GM12865 (cell line): ENCODE measurements around the gene OR3A3.
"Not testable (repeated sequence)": the region's sequence is repeated elsewhere in the genome, so short reads cannot be mapped to it uniquely, and the experiment has no call there.

ENCODE experiments used
- DNase-seq: peaks from one replicate; pipeline ENCODE4 v3.0.0; 2010; ENCODE audit warnings: low read depth
- H3K4me3 ChIP-seq: 2 replicates; pipeline ENCODE4 v1.5.1; 2011; ENCODE audit warnings: mild to moderate bottlenecking, low read depth, low read length, control low read depth
- TF ChIP-seq, protein P1 (sequence below): IDR thresholded peaks from 2 replicates; pipeline ENCODE4 v1.5.1; 2011; ENCODE audit warnings: low read length, control low read depth, low read depth, inconsistent platforms; ENCODE audit not compliant: insufficient read depth; ENCODE audit errors: missing control alignments

The OR3A3 gene

DNA sequence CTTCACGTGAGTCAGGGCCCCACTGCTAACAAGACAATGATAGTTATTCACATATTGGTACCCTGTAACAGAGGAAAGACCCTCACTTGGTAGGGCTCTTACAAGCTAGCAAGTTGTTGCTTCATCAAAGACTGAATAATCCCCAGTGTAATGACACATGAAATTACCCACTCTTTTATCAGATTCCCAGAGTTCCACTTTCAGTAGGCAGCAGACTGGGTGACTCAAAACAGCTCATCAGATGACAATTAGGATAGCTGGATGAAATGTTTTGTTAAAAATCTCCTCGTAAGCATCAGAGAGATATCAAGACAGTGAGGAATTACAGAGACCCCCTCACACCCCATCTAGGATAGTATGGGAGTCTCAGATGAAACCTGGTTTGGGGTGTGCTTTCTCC, 29.3 kb downstream of the OR3A3 start:
- TF ChIP-seq, protein P1, sequence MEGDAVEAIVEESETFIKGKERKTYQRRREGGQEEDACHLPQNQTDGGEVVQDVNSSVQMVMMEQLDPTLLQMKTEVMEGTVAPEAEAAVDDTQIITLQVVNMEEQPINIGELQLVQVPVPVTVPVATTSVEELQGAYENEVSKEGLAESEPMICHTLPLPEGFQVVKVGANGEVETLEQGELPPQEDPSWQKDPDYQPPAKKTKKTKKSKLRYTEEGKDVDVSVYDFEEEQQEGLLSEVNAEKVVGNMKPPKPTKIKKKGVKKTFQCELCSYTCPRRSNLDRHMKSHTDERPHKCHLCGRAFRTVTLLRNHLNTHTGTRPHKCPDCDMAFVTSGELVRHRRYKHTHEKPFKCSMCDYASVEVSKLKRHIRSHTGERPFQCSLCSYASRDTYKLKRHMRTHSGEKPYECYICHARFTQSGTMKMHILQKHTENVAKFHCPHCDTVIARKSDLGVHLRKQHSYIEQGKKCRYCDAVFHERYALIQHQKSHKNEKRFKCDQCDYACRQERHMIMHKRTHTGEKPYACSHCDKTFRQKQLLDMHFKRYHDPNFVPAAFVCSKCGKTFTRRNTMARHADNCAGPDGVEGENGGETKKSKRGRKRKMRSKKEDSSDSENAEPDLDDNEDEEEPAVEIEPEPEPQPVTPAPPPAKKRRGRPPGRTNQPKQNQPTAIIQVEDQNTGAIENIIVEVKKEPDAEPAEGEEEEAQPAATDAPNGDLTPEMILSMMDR: no peak
- no peak for DNase-seq
- H3K4me3 ChIP-seq: no peak overlapping the region

DNA sequence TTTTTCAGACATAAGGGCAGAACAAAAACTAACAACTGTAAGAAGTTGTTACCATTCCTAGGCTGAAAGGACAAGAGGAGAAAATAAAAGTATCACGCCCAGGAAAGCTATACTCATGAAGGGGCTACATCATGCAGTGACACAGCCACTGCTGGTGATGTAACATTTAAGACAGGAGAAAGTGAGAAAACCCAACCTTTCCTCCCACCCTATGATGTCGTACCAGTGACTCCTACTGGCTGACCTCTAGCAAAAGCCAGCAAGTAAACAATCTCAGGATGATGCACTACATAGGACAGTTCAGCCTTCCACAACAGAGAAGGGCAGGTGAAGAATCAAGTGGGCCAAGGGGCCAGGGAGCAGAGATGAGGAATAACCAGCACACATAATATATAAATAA, 36.5 kb downstream of the OR3A3 start:
- TF ChIP-seq, protein P1: peak; percentile 25
- peak; percentile 31 for DNase-seq
- H3K4me3 ChIP-seq: no peak overlapping the region

DNA sequence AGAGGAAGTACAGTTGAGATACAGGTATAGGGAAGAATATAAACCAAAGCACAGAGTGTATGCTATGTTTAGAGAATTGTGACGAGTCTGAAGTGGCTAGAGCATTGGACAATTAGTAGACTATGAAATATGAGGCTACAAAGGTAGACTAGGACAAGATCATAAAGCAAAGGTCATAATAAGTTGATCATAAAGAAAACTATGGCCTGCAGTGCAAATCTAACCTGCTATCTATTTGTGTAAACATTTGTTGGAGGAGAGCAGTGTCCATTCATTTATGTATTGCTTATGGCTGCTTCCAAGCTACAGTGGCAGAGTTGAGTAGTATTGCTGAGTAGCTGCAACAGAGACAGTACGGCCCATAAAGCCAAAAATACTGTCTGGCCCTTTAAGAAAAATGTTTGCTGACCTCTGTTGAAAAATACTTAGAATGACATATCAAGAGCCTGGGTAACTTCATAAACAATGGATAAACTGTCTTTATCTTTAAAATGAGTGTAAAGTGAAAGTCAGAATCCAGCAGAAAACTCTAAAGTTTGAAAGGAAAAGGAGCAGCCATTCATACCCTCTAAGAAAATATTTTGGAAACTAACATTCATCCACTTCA, 37.0 kb downstream of the OR3A3 start:
- TF ChIP-seq, protein P1: no peak
- no peak overlapping the region for H3K4me3 ChIP-seq
- no peak for DNase-seq

DNA sequence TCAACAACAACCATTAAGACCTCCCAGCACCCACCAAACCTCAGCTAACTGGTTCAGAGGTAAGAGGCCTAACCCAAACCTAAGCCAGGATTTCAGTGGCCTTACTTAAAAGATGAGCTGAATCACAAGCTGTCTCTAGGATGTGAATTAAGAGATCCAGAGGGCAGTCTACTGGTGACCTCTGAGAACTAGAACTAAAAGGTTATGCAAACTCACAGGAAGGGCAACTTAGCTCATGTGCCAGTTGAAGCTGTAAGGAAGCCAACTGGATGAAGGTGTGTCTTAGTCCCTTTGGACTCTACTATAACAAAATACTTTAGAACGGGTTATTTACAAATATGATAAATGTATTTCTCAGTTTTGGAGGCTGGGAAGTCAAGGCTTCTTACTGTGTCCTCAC, 55.2 kb downstream of the OR3A3 start:
- not testable (repeated sequence) for DNase-seq, H3K4me3 ChIP-seq

DNA sequence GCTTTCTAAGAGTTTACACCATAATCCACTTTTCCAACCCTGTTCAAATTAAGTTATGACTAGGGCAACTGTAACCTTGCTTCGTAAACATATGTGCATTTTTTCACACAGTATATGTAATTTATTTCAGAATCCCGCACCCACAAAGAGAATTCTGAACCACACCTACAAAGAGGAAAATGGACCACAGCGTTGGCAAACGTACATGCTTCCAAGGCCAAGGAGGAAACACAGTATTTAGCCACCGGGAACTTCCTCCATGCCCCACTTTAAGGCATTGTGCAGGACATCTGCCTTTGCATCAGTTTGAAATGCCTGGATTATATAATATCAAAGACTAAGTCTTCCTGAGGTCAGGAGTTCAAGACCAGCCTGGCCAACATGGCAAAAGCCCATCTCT, 58.4 kb downstream of the OR3A3 start:
- H3K4me3 ChIP-seq: no peak overlapping the region

DNA sequence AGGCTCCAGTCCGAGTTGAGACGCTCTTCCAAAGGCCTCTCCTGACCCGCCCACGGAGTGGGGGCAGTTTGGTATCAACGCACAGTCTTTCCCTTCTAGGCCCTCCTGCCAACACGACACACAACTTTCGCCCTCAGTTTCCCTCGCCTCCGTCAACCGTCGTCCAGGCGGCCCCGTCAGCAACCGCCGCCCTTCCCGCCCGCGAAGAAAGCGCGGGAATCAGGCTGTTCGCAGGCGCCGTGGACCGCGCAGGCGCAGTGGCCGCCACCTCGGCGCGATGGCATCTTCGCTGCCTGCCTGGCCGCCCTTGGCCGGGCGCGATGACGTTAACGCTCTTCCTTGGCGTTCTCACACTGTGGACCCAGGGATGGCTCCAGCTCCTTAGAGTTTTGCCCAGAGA, 60.4 kb downstream of the OR3A3 start, which contains the start of gene SPATA22:
Gene SPATA22, minus strand, starts transcription at position 221 of the 400 bp plus-strand sequence. CDS start 2,494 bp downstream, outside the sequence.
- TF ChIP-seq, protein P1: no peak
- no peak within 1 kb of the TSS for H3K4me3 ChIP-seq
- no peak for DNase-seq

More for the DNA sequence above, 58.4 kb downstream of the OR3A3 start:
- TF ChIP-seq, protein P1: no peak
- no peak for DNase-seq

DNA sequence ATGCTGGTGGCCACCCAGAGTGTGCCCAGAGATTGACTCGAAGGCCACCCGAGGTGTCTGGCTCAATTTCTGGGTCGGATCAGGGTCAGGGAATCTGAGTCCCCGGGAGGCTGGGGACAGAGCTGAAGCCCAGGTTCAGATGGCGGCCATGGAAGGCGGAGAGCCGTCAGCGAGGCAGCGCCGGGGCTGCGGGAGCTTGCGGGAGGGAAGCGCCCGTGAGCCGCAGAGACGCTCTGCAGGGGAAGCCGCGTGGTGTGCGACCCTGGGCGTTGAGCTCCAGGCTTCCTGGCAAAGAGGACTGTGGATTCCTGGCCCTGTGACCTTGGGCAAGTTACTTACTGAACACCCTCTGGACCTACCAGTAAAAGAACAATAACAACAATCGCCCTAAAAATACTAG, 61.0 kb downstream of the OR3A3 start:
- no peak for DNase-seq
- TF ChIP-seq, protein P1: no peak
- no peak overlapping the region for H3K4me3 ChIP-seq
